ENCODE data around the gene TARS3. TPM values are rescaled to one million over a fixed set of nuclear protein-coding genes. Genes with fewer than 3 reads are reported as not detected.

The TARS3 gene
- 39.0 TPM for total RNA-seq

GRCh38 chr15:101723874-101724674 lies at the start of gene TARS3:
Gene TARS3 (minus strand): TSS chr15:101724473. CDS start chr15:101724387, 86 bp downstream.

GRCh38 chr15:101652098-101652785 lies 72.0 kb downstream of the TARS3 start, which contains the start of gene TM2D3:
Gene TM2D3 (minus strand): TSS chr15:101652381. CDS start chr15:101652361, 20 bp downstream.

Other genes starting within 250 kb of the TARS3 start
- gene PCSK6, start 234.8 kb downstream of the TARS3 start, total RNA-seq = 48.1 TPM
- gene TM2D3, start 72.1 kb downstream of the TARS3 start, total RNA-seq = 87.6 TPM
- not detected for gene OR4F6, start 79.0 kb upstream of the TARS3 start, total RNA-seq
- not detected for gene OR4F15, start 87.7 kb upstream of the TARS3 start, total RNA-seq